HG03432 (cell line): ENCODE data around the gene C18orf63.
"Not testable (repeated sequence)": the region's sequence is repeated elsewhere in the genome, so short reads cannot be mapped to it uniquely, and the experiment has no call there.

ENCODE experiments used
- ATAC-seq: cut with Tn5 transposase; IDR thresholded peaks from one replicate; pipeline ENCODE4 v1.9.1; 2021; ENCODE audit warnings: mild to moderate bottlenecking, moderate library complexity; ENCODE audit not compliant: unreplicated experiment

Gene C18orf63

DNA sequence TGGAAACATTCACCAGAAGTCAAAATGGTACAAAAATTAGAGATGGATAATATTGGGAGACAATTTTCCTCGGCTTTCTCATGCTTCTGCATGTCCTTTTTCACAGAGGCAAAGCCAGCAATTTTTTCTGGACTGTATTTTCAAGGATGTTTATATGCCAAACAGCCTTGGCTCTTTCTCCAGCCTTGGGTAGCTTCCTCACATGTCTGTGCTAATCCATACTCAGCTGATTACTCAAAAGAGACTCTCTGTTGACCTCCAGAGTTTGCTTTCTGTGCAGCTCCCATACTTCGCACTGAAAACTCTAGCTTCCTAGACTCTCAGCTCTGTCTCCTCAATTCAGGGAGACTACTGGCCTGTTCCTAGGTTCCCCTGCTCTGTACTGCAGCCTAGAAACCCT is 10.6 kb downstream of the C18orf63 start:
- ATAC-seq: no peak

DNA sequence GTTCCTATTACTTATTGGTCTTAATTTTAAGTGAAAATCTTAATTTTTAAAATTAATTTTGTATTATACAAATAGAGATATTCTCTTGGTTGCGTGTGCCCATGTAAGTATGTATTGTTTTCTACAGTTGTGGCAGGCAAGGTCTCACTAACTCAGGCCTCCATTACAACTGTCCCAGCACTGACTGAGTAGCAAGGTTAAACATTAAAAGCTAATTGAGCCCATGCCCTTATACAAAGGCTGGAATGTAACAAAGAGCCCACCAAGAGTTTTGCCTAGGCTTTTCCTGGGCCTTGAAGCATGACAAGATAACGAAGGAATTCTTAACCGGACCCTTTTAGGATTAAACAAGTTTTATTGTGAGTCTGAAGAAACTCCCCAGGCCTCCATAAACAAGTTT is 11.2 kb downstream of the C18orf63 start:
- not testable (repeated sequence) for ATAC-seq

DNA sequence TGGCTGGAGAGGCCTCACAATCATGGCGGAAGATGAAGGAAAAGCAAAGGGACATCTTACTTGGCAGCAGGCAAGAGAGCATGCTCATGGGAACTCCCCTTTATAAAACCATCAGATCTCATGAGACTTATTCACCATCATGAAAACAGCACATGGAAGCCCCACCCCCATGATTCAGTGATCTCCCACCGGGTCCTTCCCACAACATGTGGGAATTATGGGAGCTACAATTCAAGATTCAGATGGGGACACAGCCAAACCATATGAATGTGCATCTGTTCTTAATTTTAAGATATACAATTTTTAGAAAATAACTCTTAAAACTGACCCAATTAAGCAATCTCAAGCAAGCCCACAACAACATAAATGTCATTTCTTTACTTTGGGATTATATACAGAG is 12.6 kb downstream of the C18orf63 start:
- no peak for ATAC-seq

DNA sequence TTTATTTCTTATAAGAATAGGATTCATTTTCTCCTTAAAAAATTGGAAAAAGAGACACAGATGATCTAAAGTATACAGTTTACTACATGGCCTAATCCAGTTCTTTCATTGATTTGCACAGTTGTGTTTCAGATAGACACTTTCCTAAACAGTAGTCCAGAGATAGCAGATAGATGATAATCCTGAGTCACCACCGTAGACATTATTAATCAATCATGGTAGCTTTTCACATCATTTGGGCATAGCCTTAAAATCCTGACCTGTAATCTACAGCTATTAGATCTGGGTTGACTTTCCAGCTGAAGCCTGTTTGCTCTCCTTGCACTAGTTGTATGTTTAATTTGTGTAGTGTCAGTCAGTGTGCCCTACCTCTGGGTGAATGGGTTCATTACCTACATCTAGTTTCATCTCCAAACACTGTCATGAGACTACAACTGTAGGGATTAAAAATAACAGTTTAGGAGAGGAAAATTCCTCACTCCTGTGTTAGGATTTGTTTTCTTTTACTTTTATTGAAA is 14.1 kb downstream of the C18orf63 start:
- no peak for ATAC-seq

DNA sequence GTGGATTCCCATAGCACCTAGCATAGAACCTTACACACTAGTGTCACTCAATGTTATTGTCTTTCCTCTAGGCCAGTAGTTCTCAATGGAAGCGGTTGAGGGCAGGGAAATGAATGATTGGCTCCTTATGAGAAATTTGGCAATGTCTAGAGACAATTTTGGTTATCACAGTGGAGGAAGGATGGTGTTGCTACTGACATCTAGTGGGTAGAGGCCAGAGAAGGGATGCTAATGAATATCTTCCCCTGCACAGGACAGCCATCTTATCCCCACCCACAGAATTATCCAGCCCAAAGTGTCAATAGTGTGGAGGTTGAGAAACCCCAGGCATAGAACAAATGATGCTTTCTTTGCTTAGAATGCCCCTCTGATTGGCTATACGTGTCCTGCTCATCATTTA is 15.8 kb downstream of the C18orf63 start:
- no peak for ATAC-seq

DNA sequence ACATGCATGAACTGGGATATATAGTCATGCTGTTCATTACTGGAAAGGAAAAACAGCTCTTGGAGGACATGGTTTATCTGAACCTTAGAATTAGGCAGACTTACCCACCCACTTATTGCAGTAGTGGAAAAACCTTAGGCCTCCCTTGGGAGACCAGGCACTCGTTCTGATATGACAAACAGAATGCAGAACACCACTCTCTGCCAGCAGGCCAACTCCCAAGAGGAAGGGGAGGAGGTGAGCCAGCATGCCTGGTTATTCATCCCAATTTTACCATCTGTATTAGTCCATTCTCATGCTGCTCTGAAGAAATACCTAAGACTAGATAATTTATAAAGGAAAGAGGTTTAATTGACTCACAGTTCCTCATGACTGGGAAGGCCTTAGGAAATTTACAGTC is 17.5 kb downstream of the C18orf63 start:
- no peak for ATAC-seq

DNA sequence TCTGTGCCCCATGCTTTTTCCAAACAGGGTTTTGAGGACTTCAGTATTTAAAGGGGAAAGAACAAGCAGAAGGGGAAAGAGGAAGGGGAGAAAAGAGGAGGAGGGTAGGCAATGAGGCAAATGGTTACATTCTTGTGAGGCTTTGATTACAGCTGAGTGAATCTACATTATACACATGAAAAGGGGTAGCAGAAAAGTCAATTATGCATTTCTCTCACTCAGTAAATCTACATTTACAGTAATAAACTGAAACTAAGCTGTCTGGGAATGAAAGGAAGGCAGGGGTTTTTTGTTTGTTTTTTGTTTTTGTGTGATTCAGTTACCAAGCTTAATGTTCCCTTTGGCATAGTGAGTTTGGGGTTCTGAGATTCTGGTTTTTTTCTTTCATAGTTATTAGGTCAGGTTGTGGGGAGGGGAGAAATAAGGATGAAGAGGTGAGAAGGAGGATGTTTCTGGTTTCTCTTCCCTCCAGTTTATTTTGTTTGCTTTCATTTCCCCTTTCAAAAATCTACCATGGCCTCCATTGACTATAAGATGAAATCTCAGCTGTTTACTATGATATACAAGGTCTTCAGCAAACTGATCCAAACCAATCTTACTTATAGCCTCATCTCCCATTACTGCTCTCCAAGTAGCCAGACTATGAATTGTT is 18.7 kb downstream of the C18orf63 start:
- no peak for ATAC-seq

DNA sequence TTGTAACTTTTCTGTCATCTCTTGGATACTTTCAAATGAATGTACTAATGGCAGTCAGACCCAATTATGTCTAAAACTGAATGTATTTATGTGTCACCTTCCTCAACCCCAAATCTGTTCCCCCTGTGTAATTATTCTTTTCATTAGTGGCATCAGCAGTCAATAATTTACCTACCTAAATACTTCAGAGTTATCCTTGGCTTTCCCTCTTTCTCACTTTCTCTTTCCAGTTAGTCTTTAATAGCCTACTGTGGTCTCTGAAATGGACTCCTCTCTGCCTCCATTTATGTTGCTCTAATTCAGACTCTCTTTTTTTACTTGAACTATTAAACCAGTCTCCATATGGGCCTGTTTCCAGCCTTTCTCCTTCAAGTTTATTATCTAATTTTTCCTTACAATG is 21.0 kb downstream of the C18orf63 start:
- no peak for ATAC-seq

DNA sequence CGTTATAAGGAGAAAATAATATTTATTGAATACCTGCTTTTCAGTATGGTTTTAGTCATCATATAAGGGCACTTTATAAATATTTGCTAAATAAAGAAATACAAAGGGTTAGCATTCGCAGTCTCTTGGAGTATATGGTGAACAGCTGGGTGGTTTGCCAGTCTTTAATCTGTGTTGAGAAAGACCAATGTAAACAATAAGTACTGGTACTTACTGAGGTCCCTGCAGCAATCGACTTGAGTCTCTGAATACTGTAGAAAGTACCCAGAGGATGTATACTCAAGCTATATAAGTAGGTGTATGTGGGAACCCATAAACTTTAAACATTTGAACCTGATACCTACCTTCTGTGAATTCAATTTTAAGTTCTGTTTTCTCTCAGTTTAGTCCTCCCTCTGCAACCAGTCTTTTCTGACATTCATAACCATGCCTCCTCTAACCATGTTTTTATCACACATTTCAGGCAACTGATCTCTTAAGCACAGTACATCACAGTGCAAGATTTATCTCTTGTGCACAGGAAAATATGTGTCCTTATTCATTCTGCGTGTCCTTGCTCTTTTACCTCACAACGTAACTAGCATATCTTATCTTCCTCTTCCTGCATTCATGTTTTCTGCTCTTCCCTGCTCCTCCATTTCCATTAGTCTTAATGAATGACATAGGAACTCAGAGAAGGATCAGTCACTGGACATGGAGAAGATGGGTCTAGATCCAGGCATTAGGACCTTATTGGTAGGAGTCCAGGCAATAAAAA is 21.7 kb downstream of the C18orf63 start:
- no peak for ATAC-seq

DNA sequence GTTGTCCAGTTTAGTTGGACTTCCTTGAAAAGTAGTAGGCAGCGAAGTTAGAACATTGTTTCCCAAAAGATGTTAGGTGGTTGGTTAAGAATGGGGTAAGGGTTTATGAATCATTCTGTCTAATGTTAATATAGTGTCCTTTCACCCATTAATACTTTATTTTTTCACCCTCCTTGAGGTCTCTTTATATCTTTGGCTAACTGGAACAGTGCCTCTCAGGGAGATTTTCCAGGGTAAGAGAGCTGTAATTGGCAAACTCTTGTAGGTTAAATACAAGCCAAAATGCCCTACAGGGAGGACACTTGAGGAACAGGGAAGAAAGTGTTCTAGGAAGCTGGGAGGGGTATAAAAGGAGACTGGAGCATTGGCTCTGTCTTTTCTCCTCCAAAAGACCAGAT is 22.3 kb downstream of the C18orf63 start:
- ATAC-seq: no peak

DNA sequence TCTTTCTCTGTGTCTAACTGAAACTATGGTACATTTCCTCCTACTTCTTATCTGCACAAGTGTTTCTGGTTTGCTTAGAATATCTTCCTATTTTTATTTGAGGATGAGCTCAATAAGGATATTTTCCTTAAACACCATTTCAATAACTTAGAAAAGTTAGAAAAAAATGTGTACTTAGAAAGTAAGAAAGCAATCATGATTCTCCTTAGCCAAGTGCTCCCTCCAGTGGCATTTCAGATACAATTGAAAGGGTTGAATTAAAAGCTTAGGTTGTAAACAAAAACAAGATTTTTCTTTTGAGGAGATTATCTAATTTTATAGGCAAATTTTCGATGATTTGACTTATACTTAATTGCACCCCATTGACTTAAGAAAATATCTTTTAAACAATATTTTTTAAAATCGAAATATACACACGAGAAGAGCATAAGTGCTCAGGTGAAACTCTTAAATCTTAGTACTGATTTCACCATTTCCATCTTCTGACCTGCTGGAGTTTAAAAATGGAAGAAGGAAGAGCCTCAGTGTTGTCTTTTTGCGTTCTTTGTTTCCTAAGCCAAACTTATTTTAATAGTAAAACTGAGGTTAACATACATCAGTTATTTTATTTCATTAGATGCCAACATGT is 26.9 kb downstream of the C18orf63 start:
- peak; percentile 51 for ATAC-seq

DNA sequence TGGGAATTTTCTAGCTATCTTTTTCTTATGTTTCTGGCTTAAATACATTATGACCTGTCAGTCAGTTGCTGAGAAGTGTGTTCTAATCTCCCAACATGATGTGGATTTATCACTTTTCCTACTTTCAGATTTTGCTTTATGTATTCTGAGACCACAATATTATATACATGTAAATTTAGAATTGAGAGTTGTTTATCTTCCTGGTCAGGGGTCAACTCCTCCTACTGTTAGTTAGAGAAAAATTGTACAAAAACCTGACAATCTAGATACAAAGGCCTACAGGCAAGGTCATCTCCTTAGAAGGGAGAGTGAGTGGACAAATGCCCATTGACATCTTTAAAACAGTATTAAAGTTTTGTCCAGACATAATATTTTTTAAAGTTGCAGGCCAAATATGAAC is 30.6 kb downstream of the C18orf63 start:
- ATAC-seq: no peak

DNA sequence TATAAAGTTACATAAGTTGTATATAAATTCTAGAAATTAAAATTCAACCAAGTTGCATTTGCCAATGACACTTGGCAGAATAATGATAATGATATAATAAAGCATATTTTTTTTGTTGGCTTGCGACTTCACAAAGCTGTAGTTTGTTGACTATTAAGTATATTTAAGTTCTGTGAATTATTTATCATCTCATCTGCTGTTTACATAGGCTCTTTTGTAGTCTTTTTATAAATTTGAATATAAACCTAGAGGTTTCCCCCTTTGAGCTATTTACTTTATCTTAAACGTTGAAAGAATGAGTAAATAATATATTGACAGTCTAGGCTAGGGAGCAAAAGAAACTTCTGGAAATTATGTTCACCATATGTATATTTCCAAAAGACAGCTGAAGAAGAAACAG is 32.9 kb downstream of the C18orf63 start:
- ATAC-seq: no peak

DNA sequence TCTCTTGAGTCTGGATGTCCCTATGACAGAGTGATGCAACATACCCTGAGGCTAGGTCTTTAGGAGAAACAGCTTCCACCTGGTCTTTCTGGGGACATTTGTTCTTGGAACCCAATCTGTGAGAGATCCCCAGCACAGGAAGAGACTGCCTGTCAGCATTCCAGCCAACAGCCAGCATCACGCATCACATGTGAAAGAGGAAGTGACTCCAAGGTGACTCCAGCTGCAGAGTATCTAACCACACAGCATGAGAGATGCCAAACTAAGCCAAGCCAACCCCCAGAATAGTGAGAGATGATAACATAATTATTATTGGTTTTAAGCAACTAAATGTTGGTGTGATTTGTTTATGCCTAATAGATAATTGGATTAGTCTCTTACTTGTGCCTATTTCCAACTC is 35.7 kb downstream of the C18orf63 start:
- peak; percentile 74 for ATAC-seq

DNA sequence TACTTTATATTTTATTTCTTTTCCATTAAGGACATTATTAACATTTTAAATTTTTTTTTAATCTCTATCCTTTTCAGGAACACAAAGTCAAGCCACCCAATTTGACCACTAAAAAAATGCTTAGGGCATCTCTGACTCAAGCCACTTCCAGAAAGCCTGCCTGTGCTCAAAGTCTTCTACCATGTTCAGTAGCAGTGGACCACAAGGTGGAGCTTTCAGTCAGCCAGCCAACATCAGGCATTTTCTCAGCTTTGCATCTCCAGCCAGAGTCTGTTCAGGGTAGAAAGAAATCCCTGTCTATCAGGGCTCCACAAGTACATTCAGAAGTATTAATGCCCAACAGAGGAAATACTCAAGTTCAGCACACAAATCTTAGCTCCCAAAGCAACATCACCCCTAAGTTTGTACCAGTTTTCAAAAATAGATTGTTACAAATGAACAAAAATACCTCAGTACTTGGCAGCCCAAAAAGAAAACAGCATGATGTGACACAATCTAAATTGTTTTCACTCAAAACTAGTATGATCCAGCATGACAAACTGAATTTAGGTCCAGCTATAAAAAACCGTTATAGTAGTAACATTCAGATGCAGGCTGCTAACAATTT is 37.6 kb downstream of the C18orf63 start:
- ATAC-seq: peak; percentile 73

DNA sequence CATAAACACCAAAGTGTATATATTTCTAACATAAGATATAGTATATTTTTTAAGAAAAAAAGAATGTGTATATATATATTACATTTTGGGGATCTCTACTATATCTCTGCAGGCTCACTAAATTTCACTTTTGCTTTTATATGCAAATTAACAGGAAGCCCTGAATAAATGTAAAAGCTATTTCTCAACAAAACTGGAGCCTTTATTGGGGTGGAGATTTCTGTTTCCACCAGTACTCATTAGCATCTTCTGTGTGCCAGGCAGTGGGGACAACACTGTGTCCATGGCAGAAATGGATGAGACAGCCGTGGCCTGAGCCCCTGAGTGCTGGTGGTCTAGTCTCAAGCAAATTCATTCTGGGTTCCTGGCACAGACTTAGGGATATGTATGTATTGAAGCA is 41.3 kb downstream of the C18orf63 start:
- peak; percentile 61 for ATAC-seq

DNA sequence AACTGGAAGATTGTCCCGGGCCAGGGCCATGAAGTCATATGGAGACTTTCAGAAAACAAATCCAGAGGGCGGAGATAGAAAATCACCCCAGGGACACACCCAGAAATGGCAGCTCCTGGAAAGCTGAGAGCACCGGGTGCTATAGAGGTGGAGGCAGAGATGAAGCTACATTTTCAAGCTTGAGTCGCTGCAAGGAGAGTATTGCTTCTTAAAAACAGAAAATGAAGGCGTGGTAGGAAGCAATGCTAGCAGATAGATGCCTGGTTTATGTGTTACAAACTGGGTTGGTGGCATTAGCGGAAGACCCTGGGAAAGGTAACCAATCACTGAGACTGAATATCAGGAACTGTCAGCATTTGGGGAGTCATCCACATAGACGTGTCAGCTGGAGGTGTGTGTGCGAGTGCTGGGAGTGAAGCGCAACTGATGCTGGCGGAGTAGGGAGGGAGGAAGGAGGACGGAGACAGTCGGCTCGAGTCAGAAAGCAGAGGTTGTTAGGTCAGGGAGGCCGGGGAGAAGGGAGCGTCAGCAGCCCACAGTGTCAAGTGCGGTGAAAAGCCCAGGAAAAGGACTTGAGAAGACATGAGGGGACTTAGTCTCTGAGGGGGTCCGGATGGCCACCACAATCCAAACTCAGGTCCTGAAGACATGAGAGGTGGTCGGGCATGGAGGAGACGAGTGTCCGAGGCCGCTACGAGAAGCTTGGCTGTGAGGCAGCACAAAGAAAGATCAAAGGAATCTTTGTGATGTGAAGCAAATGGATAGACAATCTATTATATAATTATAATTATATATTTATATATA is 45.4 kb downstream of the C18orf63 start:
- ATAC-seq: no peak

DNA sequence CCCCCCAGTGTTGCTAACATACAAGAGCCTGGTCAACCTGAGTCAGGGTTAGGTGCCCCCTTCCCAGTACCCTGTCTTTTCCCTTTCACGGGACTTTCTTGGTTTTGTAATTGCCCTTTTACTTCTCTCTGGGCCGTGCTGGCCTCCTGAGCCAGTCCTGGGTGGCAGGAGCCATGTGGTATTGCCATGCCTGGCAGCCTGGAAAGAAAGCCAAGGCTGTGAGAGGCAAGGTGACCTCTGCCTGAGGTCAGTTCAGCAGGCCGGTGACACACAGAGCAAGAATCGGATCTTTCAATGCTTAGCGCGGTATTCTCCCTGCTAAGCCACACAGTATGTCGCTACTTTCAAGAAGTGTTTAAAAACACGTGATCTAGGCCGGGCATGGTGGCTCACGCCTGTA is 52.3 kb downstream of the C18orf63 start:
- ATAC-seq: no peak

DNA sequence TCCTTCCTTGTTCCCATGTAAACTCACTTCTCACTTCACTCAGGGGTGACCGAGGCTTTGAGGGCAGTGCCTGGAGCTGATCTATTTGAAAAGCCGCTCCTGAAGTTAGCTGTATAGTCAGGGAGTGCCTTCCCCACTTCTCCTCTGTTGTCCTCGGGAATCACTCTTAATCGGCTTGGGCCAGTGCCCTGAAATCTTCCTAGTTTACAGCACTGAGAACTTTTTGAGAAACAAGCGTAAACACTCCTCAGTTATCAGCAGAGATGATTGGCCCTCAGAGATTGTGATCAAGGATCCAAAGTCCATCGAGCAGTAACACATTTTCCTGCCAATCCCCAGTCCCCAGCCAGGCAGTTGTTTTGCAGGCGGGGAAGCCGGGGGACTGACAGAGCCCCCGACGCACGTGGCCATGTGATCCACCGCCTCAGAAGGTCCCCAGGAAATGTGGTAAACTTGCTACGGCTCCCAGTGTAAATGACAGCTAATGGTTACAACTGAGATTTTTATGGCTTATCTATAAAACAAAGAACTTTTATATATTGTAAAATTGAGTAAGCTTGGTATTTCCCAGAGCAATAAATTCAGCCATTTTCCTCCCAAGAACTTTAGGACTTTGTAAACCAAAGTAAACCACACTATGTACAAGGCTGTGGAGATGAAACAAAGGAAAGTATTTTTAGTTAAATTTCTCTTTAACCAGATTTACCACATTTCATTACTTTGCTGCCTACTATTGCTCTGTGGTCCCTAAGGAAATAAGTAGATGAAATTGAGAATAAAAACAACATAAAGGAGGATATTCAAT is 53.5 kb downstream of the C18orf63 start:
- ATAC-seq: no peak

DNA sequence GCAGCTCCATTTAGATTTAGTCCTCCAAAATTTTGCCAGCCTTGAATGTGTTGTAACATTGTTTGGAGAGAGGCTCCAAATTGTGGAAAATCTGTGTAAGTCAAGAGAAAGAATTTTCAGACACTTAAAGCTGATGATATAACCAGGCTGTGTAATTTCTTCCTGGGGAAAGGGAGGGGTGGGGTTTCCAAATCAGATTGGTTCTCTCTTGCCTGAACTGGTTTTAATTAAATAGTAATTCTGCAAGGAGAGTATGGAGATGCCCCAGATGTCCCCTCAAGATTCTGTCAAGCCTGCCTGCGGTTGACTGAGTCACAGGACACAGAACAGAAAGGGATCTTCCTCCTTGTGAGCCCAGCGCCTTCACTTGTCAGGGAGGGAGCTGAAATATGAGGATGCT is 54.5 kb downstream of the C18orf63 start:
- ATAC-seq: no peak
